Adipocyte (in vitro differentiated cells): Measurements from ENCODE around the gene UGGT1.
"Not testable (repeated sequence)": the region's sequence is repeated elsewhere in the genome, so short reads cannot be mapped to it uniquely, and the experiment has no call there.

ENCODE experiments used
- DNase-seq: peaks from one replicate; pipeline ENCODE4 v3.0.0-alpha.2; 2015; ENCODE audit warnings: low read depth
- H3K27me3 ChIP-seq: replicated peaks from 2 replicates; pipeline ENCODE4 v1.7.0; 2013; ENCODE audit warnings: mild to moderate bottlenecking, low read length, moderate library complexity; ENCODE audit not compliant: control insufficient read depth, insufficient read depth
- H3K36me3 ChIP-seq: 2 replicates; pipeline ENCODE4 v1.7.0; 2013; ENCODE audit warnings: low read length, mild to moderate bottlenecking, moderate library complexity; ENCODE audit not compliant: control insufficient read depth, insufficient read depth, severe bottlenecking
- H3K4me1 ChIP-seq: 2 replicates; pipeline ENCODE4 v1.7.0; 2013; ENCODE audit warnings: mild to moderate bottlenecking, low read length, moderate library complexity; ENCODE audit not compliant: control insufficient read depth, insufficient read depth
- H3K4me3 ChIP-seq: 2 replicates; pipeline ENCODE4 v1.7.0; 2013; ENCODE audit warnings: mild to moderate bottlenecking, low read length, moderate library complexity
- H3K9ac ChIP-seq: 2 replicates; pipeline ENCODE4 v1.7.0; 2013; ENCODE audit warnings: mild to moderate bottlenecking, low read length, moderate library complexity
- H3K9me3 ChIP-seq: 2 replicates; pipeline ENCODE4 v1.7.0; 2013; ENCODE audit warnings: mild to moderate bottlenecking, low read length, moderate library complexity; ENCODE audit not compliant: control insufficient read depth

The UGGT1 gene

GRCh38 chr2:128160616-128161275 is 69.7 kb downstream of the UGGT1 start:
- peaks cover 7% of the 10 kb centered on the region for H3K4me1 ChIP-seq
- no peak overlapping the region for H3K4me3 ChIP-seq
- no peak overlapping the region for H3K9ac ChIP-seq
- H3K9me3 ChIP-seq: no peaks in the 10 kb centered on the region
- peaks cover 64% of the 10 kb centered on the region for H3K36me3 ChIP-seq
- no peaks in the 10 kb centered on the region for H3K27me3 ChIP-seq
- DNase-seq: no peak

- H3K9me3 ChIP-seq: no peaks in the 10 kb centered on the region
- no peak for DNase-seq
- no peak overlapping the region for H3K4me3 ChIP-seq
- no peak overlapping the region for H3K9ac ChIP-seq
- H3K4me1 ChIP-seq: peaks cover 7% of the 10 kb centered on the region
- H3K36me3 ChIP-seq: peaks cover 64% of the 10 kb centered on the region
- no peaks in the 10 kb centered on the region for H3K27me3 ChIP-seq
Measured at GRCh38 chr2:128162266-128162665, 71.3 kb downstream of the UGGT1 start.

- no peak overlapping the region for H3K4me3 ChIP-seq
- peaks cover 7% of the 10 kb centered on the region for H3K4me1 ChIP-seq
- no peaks in the 10 kb centered on the region for H3K9me3 ChIP-seq
- DNase-seq: no peak
- no peak overlapping the region for H3K9ac ChIP-seq
- peaks cover 65% of the 10 kb centered on the region for H3K36me3 ChIP-seq
- no peaks in the 10 kb centered on the region for H3K27me3 ChIP-seq
Measured at GRCh38 chr2:128164311-128164710, 73.3 kb downstream of the UGGT1 start.

- peaks cover 6% of the 10 kb centered on the region for H3K4me1 ChIP-seq
- DNase-seq: no peak
- H3K4me3 ChIP-seq: no peak overlapping the region
- peaks cover 69% of the 10 kb centered on the region for H3K36me3 ChIP-seq
- no peak overlapping the region for H3K9ac ChIP-seq
- H3K27me3 ChIP-seq: no peaks in the 10 kb centered on the region
- H3K9me3 ChIP-seq: no peaks in the 10 kb centered on the region
Measured at GRCh38 chr2:128166746-128167353, 75.8 kb downstream of the UGGT1 start.

- Histone ChIP-seq H3K4me3 (no peak overlapping the region), H3K9ac (no peak overlapping the region), H3K9me3 (no peaks in the 10 kb centered on the region), H3K27me3 (no peaks in the 10 kb centered on the region), H3K4me1 (no peaks in the 10 kb centered on the region), H3K36me3 (peaks cover 92% of the 10 kb centered on the region)
- no peak for DNase-seq
Measured at GRCh38 chr2:128169094-128169493, 78.1 kb downstream of the UGGT1 start.

- no peaks in the 10 kb centered on the region for H3K4me1 ChIP-seq
- H3K4me3 ChIP-seq: no peak overlapping the region
- H3K9me3 ChIP-seq: no peaks in the 10 kb centered on the region
- H3K36me3 ChIP-seq: peaks cover 92% of the 10 kb centered on the region
- no peaks in the 10 kb centered on the region for H3K27me3 ChIP-seq
- peak; percentile 87 for DNase-seq
- H3K9ac ChIP-seq: no peak overlapping the region
Measured at GRCh38 chr2:128169497-128169896, 78.5 kb downstream of the UGGT1 start.

- H3K27me3 ChIP-seq: no peaks in the 10 kb centered on the region
- H3K9me3 ChIP-seq: no peaks in the 10 kb centered on the region
- H3K36me3 ChIP-seq: peaks cover 92% of the 10 kb centered on the region
- no peak overlapping the region for H3K9ac ChIP-seq
- H3K4me3 ChIP-seq: no peak overlapping the region
- no peaks in the 10 kb centered on the region for H3K4me1 ChIP-seq
- DNase-seq: no peak
Measured at GRCh38 chr2:128169933-128170709, 79.1 kb downstream of the UGGT1 start.

GRCh38 chr2:128170776-128171175 is 79.8 kb downstream of the UGGT1 start:
- Histone ChIP-seq H3K9me3 (no peaks in the 10 kb centered on the region), H3K27me3 (no peaks in the 10 kb centered on the region), H3K4me3 (no peak overlapping the region), H3K9ac (no peak overlapping the region), H3K36me3 (peaks cover 92% of the 10 kb centered on the region), H3K4me1 (no peaks in the 10 kb centered on the region)
- DNase-seq: no peak

- Histone ChIP-seq H3K9ac (no peak overlapping the region), H3K9me3 (no peaks in the 10 kb centered on the region), H3K36me3 (peaks cover 92% of the 10 kb centered on the region), H3K27me3 (no peaks in the 10 kb centered on the region), H3K4me1 (no peaks in the 10 kb centered on the region), H3K4me3 (no peak overlapping the region)
- DNase-seq: peak; percentile 23
Measured at GRCh38 chr2:128172191-128172590, 81.2 kb downstream of the UGGT1 start.

- not testable (repeated sequence) for H3K9ac ChIP-seq, H3K4me1 ChIP-seq, H3K9me3 ChIP-seq, H3K4me3 ChIP-seq, H3K27me3 ChIP-seq, DNase-seq
- H3K36me3 ChIP-seq: peaks cover 95% of the 10 kb centered on the region
Measured at GRCh38 chr2:128174067-128174466, 83.1 kb downstream of the UGGT1 start.

GRCh38 chr2:128177315-128177714 is 86.3 kb downstream of the UGGT1 start:
- Histone ChIP-seq H3K27me3 (no peaks in the 10 kb centered on the region), H3K4me1 (peaks cover 8% of the 10 kb centered on the region), H3K9me3 (no peaks in the 10 kb centered on the region), H3K36me3 (peaks cover 97% of the 10 kb centered on the region), H3K9ac (no peak overlapping the region), H3K4me3 (no peak overlapping the region)
- no peak for DNase-seq
